Subcutaneous adipose tissue (tissue), 4 donors: ENCODE results near the gene EYS. TPM values are rescaled to one million over a fixed set of nuclear protein-coding genes. Genes with fewer than 3 reads are reported as not detected.

ENCODE experiments used
- CTCF ChIP-seq: fragments of 450-650 bp; IDR thresholded peaks from one replicate; pipeline ENCODE4 v1.5.1; 2016; ENCODE audit warnings: low read depth, mild to moderate bottlenecking, control low read depth, antibody characterized with exemption, moderate library complexity
- total RNA-seq, 4 donors: library from RNA; depleted of rRNA; stranded (reverse); fragments of >200 nt; gene quantifications; one replicate each; pipeline ENCODE4 v1.1.0, GENCODE V29; 2016

Gene EYS
- total RNA-seq, 4 donors from 2014 or later, result 0.17 to 3.8 (median 0.82) TPM

- TF ChIP-seq CTCF, result no peak
Measured at GRCh38 chr6:64721865-64722264, 985.2 kb downstream of the EYS start.

GRCh38 chr6:64717281-64717680 is 989.7 kb downstream of the EYS start:
- no peak for TF ChIP-seq CTCF

GRCh38 chr6:64715624-64716023 is 991.4 kb downstream of the EYS start:
- no peak for TF ChIP-seq CTCF

- TF ChIP-seq CTCF, result no peak
Measured at GRCh38 chr6:64714073-64714472, 993.0 kb downstream of the EYS start.

- no peak for TF ChIP-seq CTCF
Measured at GRCh38 chr6:64713175-64713574, 993.9 kb downstream of the EYS start.

- TF ChIP-seq CTCF, result no peak
Measured at GRCh38 chr6:64712606-64713005, 994.4 kb downstream of the EYS start.

GRCh38 chr6:64703922-64704321 is 1003.1 kb downstream of the EYS start:
- TF ChIP-seq CTCF, result no peak
